Measurements from ENCODE around the gene TMEM256. TPM values are rescaled to one million over a fixed set of nuclear protein-coding genes. Genes with fewer than 3 reads are reported as not detected.

Gene TMEM256
- total RNA-seq, 4 donors from 2014 or later: 59.6 to 121 (median 74.7) TPM

- no peak for TF ChIP-seq POLR2A (IDR thresholded peaks at IDR 0.05; ENCODE audit: low read depth)
- WGBS: 83% methylated on average over 12 of the region's 14 CpGs
- no peaks in the 10 kb centered on the region for H3K4me1 ChIP-seq
Measured at GRCh38 chr17:7414837-7415236, 10.9 kb upstream of the TMEM256 start.

GRCh38 chr17:7413346-7413985, 9.6 kb upstream of the TMEM256 start:
- no peak for TF ChIP-seq POLR2AphosphoS5 (IDR thresholded peaks at IDR 0.05)
- H3K27me3 ChIP-seq: no peaks in the 10 kb centered on the region
- no peak for DNase-seq (ENCODE audit: extremely low spot score)
- no peak overlapping the region for H3K4me3 ChIP-seq
- H3K9me3 ChIP-seq: no peaks in the 10 kb centered on the region
- H3K27ac ChIP-seq (replicated peaks in 1 of 4): no peak overlapping the region
- H3K4me1 ChIP-seq: no peaks in the 10 kb centered on the region
- WGBS: 60% methylated on average over 4 of the region's 6 CpGs
- intact Hi-C loops (cut with DNase I): no loop called here
- H3K36me3 ChIP-seq: peaks cover 0 to 69% (median 33%) of the 10 kb centered on the region in 4 donors

More at GRCh38 chr17:7414837-7415236, 10.9 kb upstream of the TMEM256 start:
- peaks cover 0 to 55% (median 26%) of the 10 kb centered on the region in 4 donors for H3K36me3 ChIP-seq
- H3K9me3 ChIP-seq: no peaks in the 10 kb centered on the region
- H3K27me3 ChIP-seq: no peaks in the 10 kb centered on the region
- no peak overlapping the region for H3K27ac ChIP-seq (replicated peaks in 1 of 4)
- H3K4me3 ChIP-seq: no peak overlapping the region
- DNase-seq (ENCODE audit: extremely low spot score): no peak
- intact Hi-C loops (cut with DNase I): no loop called here

DNA sequence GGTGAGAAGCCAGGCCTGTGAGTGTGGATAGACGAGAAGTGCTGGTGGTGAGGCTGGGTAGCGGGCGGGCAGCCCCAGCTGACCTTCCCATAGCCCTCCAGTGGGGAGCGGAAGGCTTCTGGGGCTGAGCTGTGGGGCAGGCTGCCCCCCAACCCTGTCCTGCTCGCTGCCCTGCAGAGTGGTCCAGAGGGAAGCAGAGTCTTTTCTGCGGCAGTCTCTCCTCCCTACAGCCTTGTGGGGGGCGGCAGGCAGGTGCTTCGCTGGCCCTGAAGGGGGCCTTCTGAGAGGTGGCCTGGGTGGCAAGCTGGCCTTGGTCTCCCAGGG, 7.5 kb upstream of the TMEM256 start:
- Histone ChIP-seq H3K4me1 (peaks cover 0 to 18% (median 6%) of the 10 kb centered on the region in 4 donors), H3K27ac (replicated peaks in 1 of 4) (no peak overlapping the region), H3K4me3 (no peak overlapping the region), H3K36me3 (peaks cover 0 to 58% (median 27%) of the 10 kb centered on the region in 4 donors), H3K9me3 (no peaks in the 10 kb centered on the region), H3K27me3 (no peaks in the 10 kb centered on the region)
- no peak for TF ChIP-seq POLR2A (IDR thresholded peaks at IDR 0.05; ENCODE audit: low read depth)
- TF ChIP-seq EP300 (IDR thresholded peaks at IDR 0.05): no peak
- TF ChIP-seq POLR2AphosphoS5 (IDR thresholded peaks at IDR 0.05): no peak
- TF ChIP-seq, protein P1, sequence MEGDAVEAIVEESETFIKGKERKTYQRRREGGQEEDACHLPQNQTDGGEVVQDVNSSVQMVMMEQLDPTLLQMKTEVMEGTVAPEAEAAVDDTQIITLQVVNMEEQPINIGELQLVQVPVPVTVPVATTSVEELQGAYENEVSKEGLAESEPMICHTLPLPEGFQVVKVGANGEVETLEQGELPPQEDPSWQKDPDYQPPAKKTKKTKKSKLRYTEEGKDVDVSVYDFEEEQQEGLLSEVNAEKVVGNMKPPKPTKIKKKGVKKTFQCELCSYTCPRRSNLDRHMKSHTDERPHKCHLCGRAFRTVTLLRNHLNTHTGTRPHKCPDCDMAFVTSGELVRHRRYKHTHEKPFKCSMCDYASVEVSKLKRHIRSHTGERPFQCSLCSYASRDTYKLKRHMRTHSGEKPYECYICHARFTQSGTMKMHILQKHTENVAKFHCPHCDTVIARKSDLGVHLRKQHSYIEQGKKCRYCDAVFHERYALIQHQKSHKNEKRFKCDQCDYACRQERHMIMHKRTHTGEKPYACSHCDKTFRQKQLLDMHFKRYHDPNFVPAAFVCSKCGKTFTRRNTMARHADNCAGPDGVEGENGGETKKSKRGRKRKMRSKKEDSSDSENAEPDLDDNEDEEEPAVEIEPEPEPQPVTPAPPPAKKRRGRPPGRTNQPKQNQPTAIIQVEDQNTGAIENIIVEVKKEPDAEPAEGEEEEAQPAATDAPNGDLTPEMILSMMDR (IDR thresholded peaks at IDR 0.05): no peak
- no peak for DNase-seq (ENCODE audit: extremely low spot score)
- intact Hi-C loops (cut with DNase I): no loop called here
- 85% methylated on average over 6 of the region's 8 CpGs for WGBS

DNA sequence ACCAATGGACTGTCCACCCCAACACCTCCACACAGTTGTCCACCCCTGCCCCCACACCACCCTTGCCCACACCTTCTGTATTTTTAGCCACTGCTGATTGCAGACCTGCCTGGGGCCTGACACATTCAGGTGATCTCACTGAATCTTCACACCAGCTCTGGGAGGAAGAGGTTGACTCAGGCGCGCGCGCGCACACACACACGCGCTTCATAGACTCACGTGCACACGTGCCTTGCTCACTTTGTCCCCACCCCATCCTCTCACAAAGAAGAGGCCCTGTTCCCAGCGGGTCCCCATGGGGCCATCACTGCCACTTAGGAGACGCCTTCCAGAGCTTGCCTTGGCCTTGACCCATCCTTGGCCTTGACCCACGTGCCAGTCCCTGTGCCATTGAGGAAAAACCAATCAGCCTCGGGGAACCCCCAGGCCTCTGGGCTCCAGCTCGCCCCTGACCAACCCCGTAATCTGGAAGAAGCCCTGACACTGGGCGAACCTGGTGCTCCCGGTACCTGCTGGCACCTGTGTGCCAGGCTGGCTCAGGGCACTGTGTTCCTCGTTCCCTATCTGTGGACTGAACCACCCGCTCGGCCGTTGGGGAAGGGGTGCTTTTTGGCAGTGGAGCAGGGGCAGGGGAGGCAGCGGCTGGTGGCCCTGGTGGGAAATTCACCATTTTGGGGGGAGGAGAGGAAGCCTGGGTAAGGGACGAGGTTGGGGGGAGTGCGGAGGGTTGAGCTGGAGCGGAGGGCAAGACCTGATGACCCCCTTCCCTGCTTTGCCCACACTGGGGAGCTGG, 6.9 kb upstream of the TMEM256 start:
- no peaks in the 10 kb centered on the region for H3K27me3 ChIP-seq
- no peak overlapping the region for H3K4me3 ChIP-seq
- peaks cover 2 to 24% (median 11%) of the 10 kb centered on the region in 4 donors for H3K4me1 ChIP-seq
- H3K9me3 ChIP-seq: no peaks in the 10 kb centered on the region
- H3K27ac ChIP-seq (replicated peaks in 1 of 4): no peak overlapping the region
- peaks cover 0 to 52% (median 25%) of the 10 kb centered on the region in 4 donors for H3K36me3 ChIP-seq
- 90% methylated on average over 25 of the region's 25 CpGs for WGBS
- intact Hi-C loops (cut with DNase I): no loop called here
- DNase-seq (ENCODE audit: extremely low spot score): no peak
- no peak for TF ChIP-seq EP300 (IDR thresholded peaks at IDR 0.05)
- TF ChIP-seq, protein P1 (IDR thresholded peaks at IDR 0.05): no peak
- TF ChIP-seq POLR2AphosphoS5 (IDR thresholded peaks at IDR 0.05): no peak
- no peak for TF ChIP-seq POLR2A (IDR thresholded peaks at IDR 0.05; ENCODE audit: low read depth)

GRCh38 chr17:7409716-7410115, 5.8 kb upstream of the TMEM256 start:
- Histone ChIP-seq H3K9me3 (no peaks in the 10 kb centered on the region), H3K4me3 (no peak overlapping the region), H3K27me3 (no peaks in the 10 kb centered on the region), H3K4me1 (peaks cover 4 to 34% (median 21%) of the 10 kb centered on the region in 4 donors), H3K36me3 (peaks cover 0 to 41% (median 19%) of the 10 kb centered on the region in 4 donors), H3K27ac (replicated peaks in 1 of 4) (no peak overlapping the region)
- intact Hi-C loops (cut with DNase I): no loop called here
- 90% methylated on average over 6 of the region's 6 CpGs for WGBS
- DNase-seq (ENCODE audit: extremely low spot score): no peak
- TF ChIP-seq POLR2A (IDR thresholded peaks at IDR 0.05; ENCODE audit: low read depth) (no peak), EP300 (IDR thresholded peaks at IDR 0.05) (no peak), POLR2AphosphoS5 (IDR thresholded peaks at IDR 0.05) (no peak)
- TF ChIP-seq, protein P1 (IDR thresholded peaks at IDR 0.05): no peak
